Heart left ventricle (tissue), 16 donors: ENCODE measurements around the gene HNRNPK. TPM values are rescaled to one million over a fixed set of nuclear protein-coding genes. Genes with fewer than 3 reads are reported as not detected.
"Not testable (repeated sequence)": the region's sequence is repeated elsewhere in the genome, so short reads cannot be mapped to it uniquely, and the experiment has no call there.

Source experiments
- ATAC-seq, 4 donors: fragments of 200-7000 bp; cut with Tn5 transposase; one replicate each; pipeline ENCODE4 v1.9.1; 2020 to 2022; ENCODE audit warnings: moderate library complexity in 4 of 4, mild to moderate bottlenecking in 3 of 4, moderate number of reproducible peaks in 1 of 4
- DNase-seq, 5 donors: peaks; one replicate each; pipeline ENCODE4 v3.0.0-alpha.2; 2020
- H3K27ac ChIP-seq, 12 donors: fragments of 200-600 bp; sonication (generic) in 4 of 12; one replicate each; pipeline versions ENCODE4 v1.5.0 to v1.8.0; 2016 to 2022; ENCODE audit warnings: mild to moderate bottlenecking in 2 of 12
- H3K27me3 ChIP-seq, 9 donors: fragments of 200-600 bp; sonication (generic) in 2 of 9; one replicate each; pipeline versions ENCODE4 v1.5.1 to v1.8.0; 2016 to 2022; ENCODE audit warnings: mild to moderate bottlenecking in 3 of 9
- H3K36me3 ChIP-seq, 9 donors: fragments of 200-600 bp; sonication (generic) in 2 of 9; one replicate each; pipeline versions ENCODE4 v1.5.0 to v1.8.0; 2018 to 2022; ENCODE audit warnings: mild to moderate bottlenecking in 2 of 9
- H3K4me1 ChIP-seq, 12 donors: fragments of 200-600 bp; sonication (generic) in 4 of 12; one replicate each; pipeline versions ENCODE4 v1.5.0 to v1.8.0; 2016 to 2022; ENCODE audit warnings: mild to moderate bottlenecking in 3 of 12
- H3K4me3 ChIP-seq, 12 donors: fragments of 200-600 bp; sonication (generic) in 4 of 12; one replicate each; pipeline versions ENCODE4 v1.5.0 to v1.8.0; 2017 to 2022; ENCODE audit warnings: mild to moderate bottlenecking in 9 of 12, moderate library complexity in 4 of 12
- H3K9me3 ChIP-seq, 12 donors: fragments of 200-600 bp; sonication (generic) in 4 of 12; one replicate each; pipeline versions ENCODE4 v1.5.0 to v1.8.0; 2016 to 2022; ENCODE audit warnings: mild to moderate bottlenecking in 1 of 12
- POLR2A ChIP-seq, 2 donors: fragments of 450-650 bp; IDR thresholded peaks; one replicate each; pipeline ENCODE4 v1.6.1; 2017; ENCODE audit warnings: antibody characterized with exemption in 2 of 2, mild to moderate bottlenecking in 2 of 2, moderate library complexity in 2 of 2
- WGBS, 4 donors: extraction: QIAGEN DNeasy Blood & Tissue Kit in 2 of 4; methylation state at CpG; one replicate each; pipeline versions ENCODE4 v1.1.5 to v1.1.7; 2013 to 2018; 5-methylcytosine and 5-hydroxymethylcytosine counted together
- intact Hi-C, 10 donors: fragments of 100-400 bp; cut with DNase I; formaldehyde crosslinking; loops; one replicate each; pipeline versions ENCODE4 v1.11.1 to v1.14.2; 2022
- polyA plus RNA-seq, 2 donors: library from polyadenylated mRNA; stranded (reverse); fragments of 200-250 nt; gene quantifications; one replicate each; pipeline ENCODE4 v1.2.3, GENCODE V29; 2013
- total RNA-seq, 9 donors: library from RNA; depleted of rRNA in 2 of 9; stranded (reverse); fragments of >200 nt in 2 of 9; fragmentation: NEBNext Ultra II Directional in 3 of 9; extraction: Animal tissue kit (Norgen Biotek cat#: 25700) in 3 of 9; gene quantifications; one replicate each; pipeline versions ENCODE4 v1.1.0 to v1.2.4, GENCODE V29; 2016 to 2023
- TF ChIP-seq, protein P1 (sequence below), 12 donors: fragments of 200-600 bp; sonication (generic) in 4 of 12; IDR thresholded peaks; one replicate each; pipeline versions ENCODE4 v1.5.0 to v1.8.0; 2018 to 2022; ENCODE audit warnings: antibody characterized with exemption in 12 of 12, mild to moderate bottlenecking in 5 of 12
- donor health status: ischemic (EF 13 %, LVEDD 7.1; RV severe dilation, severe dysfunction).
- donor health status: healthy with polysubstance abuse.
- donor health status: DM: no; HTN: yes; CAD: no.
- donor health status: DM: no; HTN: no; CAD: no.
- donor health status: ischemic (EF 25% LVEDD 6.9; RV normal size, moderate dysfunction).
- donor health status: ischemic (EF 25% LVEDD 5.7; RV mildly dilated, moderate dysfunction).
- donor health status: healthy.
- donor health status: DM: yes; HTN: yes; CAD: no.
- donor health status: ischemic (EF 35%, LVEDD 5.7; RV mildly dilated, moderate dysfunction).
- donor health status: nonischemic (EF 11% LVEDD 7.7; RV severe dilation, severe dysfunction).
- donor health status: DM: yes; HTN: yes; CAD: no.
- donor health status: PGD.
- donor health status: ischemic (EF 29% LVEDD 5.4; RV normal size, mild dysfunction).
- donor health status: nonischemic (EF 23%, LVEDD 6.1; RV moderate dilation, normal function).

The HNRNPK gene
- total and polyA plus RNA-seq, 11 donors, result 127 to 388 (median 318) TPM

DNA sequence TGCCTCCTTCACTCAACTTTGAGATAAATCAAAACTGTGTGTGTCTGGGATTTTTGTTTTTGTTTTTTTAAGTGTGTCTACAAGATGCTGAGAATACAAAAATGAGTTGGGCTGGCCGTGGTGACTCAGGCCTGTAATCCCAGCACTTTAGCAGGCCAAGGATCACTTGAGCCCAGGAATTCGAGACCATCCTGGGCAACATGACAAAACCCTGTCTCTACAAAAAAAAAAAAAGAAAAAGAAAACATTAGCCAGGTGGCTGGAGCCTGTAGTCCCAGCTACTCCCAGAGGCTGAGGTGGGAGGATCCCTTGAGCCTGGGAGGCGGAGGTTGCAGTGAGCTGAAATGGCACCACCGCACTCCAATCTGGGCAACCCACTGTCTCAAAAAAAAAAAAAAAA is 21.0 kb downstream of the HNRNPK start:
- Histone ChIP-seq H3K4me3 (no peak overlapping the region), H3K27me3 (no peaks in the 10 kb centered on the region), H3K9me3 (no peaks in the 10 kb centered on the region), H3K27ac (no peak overlapping the region), H3K4me1 (peaks cover 0 to 21% (median 11%) of the 10 kb centered on the region in 12 donors), H3K36me3 (peaks cover 0 to 10% (median 5%) of the 10 kb centered on the region in 9 donors)
- ATAC-seq, result no peak
- intact Hi-C loops, result loop anchor here in 2 of 10 donors (5.0 to 10.0 kb wide), 3 partner anchors 186 to 216 kb away; no protein-coding TSS in a partner anchor
- WGBS, 4 donors, result 56 to 66% (median 63%) methylated on average over 4 of the region's 4 CpGs
- DNase-seq, result no peak
- TF ChIP-seq POLR2A (IDR thresholded peaks at IDR 0.05), result no peak
- TF ChIP-seq, protein P1, sequence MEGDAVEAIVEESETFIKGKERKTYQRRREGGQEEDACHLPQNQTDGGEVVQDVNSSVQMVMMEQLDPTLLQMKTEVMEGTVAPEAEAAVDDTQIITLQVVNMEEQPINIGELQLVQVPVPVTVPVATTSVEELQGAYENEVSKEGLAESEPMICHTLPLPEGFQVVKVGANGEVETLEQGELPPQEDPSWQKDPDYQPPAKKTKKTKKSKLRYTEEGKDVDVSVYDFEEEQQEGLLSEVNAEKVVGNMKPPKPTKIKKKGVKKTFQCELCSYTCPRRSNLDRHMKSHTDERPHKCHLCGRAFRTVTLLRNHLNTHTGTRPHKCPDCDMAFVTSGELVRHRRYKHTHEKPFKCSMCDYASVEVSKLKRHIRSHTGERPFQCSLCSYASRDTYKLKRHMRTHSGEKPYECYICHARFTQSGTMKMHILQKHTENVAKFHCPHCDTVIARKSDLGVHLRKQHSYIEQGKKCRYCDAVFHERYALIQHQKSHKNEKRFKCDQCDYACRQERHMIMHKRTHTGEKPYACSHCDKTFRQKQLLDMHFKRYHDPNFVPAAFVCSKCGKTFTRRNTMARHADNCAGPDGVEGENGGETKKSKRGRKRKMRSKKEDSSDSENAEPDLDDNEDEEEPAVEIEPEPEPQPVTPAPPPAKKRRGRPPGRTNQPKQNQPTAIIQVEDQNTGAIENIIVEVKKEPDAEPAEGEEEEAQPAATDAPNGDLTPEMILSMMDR (IDR thresholded peaks at IDR 0.05), result no peak

DNA sequence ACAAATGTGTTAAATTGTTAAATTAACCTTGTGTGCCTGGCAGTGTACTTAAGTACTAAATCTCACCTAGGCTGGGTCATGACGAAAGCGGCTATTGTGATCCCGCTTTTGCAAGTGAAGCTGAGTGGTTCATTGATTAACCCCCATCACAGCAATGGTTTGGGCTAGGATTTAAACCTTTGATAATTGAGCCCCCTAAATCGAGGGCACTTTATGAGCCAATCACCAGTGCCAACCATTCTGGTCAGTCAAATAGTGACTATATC is 22.8 kb downstream of the HNRNPK start:
- TF ChIP-seq, protein P1 (IDR thresholded peaks at IDR 0.05), result no peak
- no peak for TF ChIP-seq POLR2A (IDR thresholded peaks at IDR 0.05)
- H3K9me3 ChIP-seq, result no peaks in the 10 kb centered on the region
- intact Hi-C loops, result loop anchor here in 2 of 10 donors (5.0 to 10.0 kb wide), 3 partner anchors 188 to 218 kb away; no protein-coding TSS in a partner anchor
- H3K4me3 ChIP-seq, result peak overlapping the region; percentile 35 to 95 (median 72)
- no peak for ATAC-seq
- 56 to 81% (median 78%) methylated on average over 4 of the region's 4 CpGs for WGBS, 4 donors
- peaks cover 0 to 29% (median 21%) of the 10 kb centered on the region in 9 donors for H3K36me3 ChIP-seq
- H3K4me1 ChIP-seq, result peaks cover 0 to 21% (median 11%) of the 10 kb centered on the region in 12 donors
- H3K27ac ChIP-seq, result peak overlapping the region in 11 of 12 donors; percentile 73 to 93 (median 82)
- DNase-seq, result no peak
- H3K27me3 ChIP-seq, result no peaks in the 10 kb centered on the region

DNA sequence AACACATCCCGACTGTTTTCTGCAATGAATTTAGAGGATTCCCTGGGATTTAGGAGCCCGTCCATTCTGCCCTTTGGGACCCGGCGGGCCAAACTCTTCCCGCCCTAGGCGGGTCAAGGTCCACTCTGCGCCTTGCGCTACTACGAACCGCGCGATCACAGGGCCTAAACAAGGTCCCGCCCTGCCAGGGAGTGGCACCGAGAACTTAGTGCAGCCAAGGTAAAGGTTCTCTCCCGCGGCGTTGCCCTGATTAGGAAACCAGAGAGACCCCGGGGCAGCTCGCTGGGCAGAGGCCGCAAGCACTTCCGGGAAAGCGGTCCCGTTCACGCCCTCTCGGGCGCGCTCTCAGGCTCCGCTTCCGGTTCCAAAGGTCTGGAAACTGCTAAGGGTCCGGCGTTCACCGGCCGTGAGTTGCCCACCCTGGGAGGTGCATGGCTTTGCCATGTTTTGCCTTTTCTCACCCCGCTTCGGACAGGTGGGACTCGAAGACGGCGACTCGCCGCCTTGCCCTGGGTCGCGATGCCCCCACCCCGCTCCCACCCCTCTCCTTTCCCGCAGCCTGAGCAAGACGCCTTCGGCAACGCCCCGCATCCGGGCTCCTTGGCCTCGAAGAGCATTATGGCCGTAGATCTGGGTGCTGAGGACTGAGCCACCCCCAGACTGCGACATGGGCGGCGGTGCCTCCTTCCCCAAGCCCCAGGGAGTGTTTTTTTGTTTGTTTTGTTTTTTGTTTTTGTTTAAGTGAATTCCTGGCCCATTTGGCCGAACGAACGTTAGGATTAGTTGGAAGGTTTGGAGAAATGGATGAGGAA is 23.4 kb downstream of the HNRNPK start:
- Histone ChIP-seq H3K9me3 (no peaks in the 10 kb centered on the region), H3K4me3 (peak overlapping the region; percentile 35 to 95 (median 72)), H3K27me3 (no peaks in the 10 kb centered on the region), H3K36me3 (peaks cover 0 to 34% (median 27%) of the 10 kb centered on the region in 9 donors), H3K4me1 (peaks cover 0 to 21% (median 11%) of the 10 kb centered on the region in 12 donors), H3K27ac (peak overlapping the region; percentile 19 to 93 (median 82))
- TF ChIP-seq, protein P1 (IDR thresholded peaks at IDR 0.05), result no peak
- TF ChIP-seq POLR2A (IDR thresholded peaks at IDR 0.05), result peak in 1 of 2 donors; percentile 14
- DNase-seq, result peak; percentile 78 to 88 (median 84)
- ATAC-seq, result peak; percentile 86 to 96 (median 94)
- intact Hi-C loops, result loop anchor here in 3 of 10 donors (1.0 to 10.0 kb wide), 4 partner anchors 24 to 218 kb away; partner anchors contain the start of genes HNRNPK (in 1 of the 3) and RMI1 (in 1 of the 3)
- 2 to 4% (median 2%) methylated on average over 35 to 57 of the region's 57 CpGs for WGBS, 4 donors

DNA sequence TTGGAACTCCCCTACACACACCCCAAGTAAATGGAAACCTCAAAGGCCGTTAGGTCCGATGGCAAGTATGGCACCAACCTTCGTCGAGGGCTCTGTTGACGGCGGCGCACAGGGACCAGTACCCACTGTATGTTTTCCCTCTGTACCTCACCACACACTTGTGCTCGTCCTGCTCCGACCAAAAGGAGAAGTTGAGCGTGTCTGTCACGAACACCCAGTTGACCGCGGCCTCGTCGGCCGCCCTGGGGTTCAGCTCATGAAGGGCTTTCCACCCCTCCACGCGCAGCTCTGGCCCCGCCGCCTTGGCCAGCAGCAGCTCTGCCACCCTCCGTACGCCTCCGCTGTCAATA is 24.0 kb downstream of the HNRNPK start:
- intact Hi-C loops, result loop anchor here in 3 of 10 donors (1.0 to 10.0 kb wide), 4 partner anchors 24 to 219 kb away; partner anchors contain the start of genes HNRNPK (in 1 of the 3) and RMI1 (in 1 of the 3)
- no peaks in the 10 kb centered on the region for H3K9me3 ChIP-seq
- DNase-seq, result peak; percentile 33 to 77 (median 48)

DNA sequence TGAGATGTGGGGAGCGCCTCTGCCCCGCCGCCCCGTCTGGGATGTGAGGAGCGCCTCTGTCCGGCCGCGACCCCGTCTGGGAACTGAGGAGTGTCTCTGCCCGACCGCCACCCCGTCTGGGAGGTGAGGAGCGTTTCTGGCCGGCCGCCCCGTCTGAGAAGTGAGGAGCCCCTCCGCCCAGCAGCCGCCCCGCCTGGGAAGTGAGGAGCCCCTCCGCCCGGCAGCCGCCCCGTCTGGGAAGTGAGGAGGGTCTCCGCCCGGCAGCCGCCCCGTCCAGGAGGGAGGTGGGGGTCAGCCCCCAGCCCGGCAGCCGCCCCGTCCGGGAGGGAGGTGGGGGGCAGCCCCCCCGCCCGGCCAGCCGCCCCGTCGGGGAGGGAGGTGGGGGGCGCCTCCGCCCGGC is 31.9 kb downstream of the HNRNPK start:
- intact Hi-C loops, ATAC-seq, DNase-seq, H3K27ac ChIP-seq, H3K4me1 ChIP-seq, H3K4me3 ChIP-seq, H3K9me3 ChIP-seq, H3K27me3 ChIP-seq: not testable (repeated sequence)
- peaks cover 0 to 83% (median 51%) of the 10 kb centered on the region in 9 donors for H3K36me3 ChIP-seq
- 97 to 99% (median 97%) methylated on average over 23 to 39 of the region's 39 CpGs for WGBS, 4 donors

More for the DNA sequence above, 24.0 kb downstream of the HNRNPK start:
- peak; percentile 47 to 74 (median 65) for ATAC-seq
- H3K27ac ChIP-seq, result peak overlapping the region; percentile 19 to 93 (median 82)
- WGBS, 4 donors, result 10 to 28% (median 14%) methylated on average over 22 to 23 of the region's 23 CpGs
- no peaks in the 10 kb centered on the region for H3K27me3 ChIP-seq
- peak overlapping the region; percentile 35 to 95 (median 72) for H3K4me3 ChIP-seq
- peaks cover 0 to 21% (median 11%) of the 10 kb centered on the region in 12 donors for H3K4me1 ChIP-seq
- TF ChIP-seq, protein P1 (IDR thresholded peaks at IDR 0.05), result no peak
- TF ChIP-seq POLR2A (IDR thresholded peaks at IDR 0.05), result no peak
- H3K36me3 ChIP-seq, result peaks cover 0 to 40% (median 30%) of the 10 kb centered on the region in 9 donors
